Medulla oblongata (tissue), 1 donor: ENCODE measurements around the gene CHRNA10.

ENCODE experiments used
- DNase-seq: peaks from one replicate; pipeline ENCODE4 v3.0.0-alpha.2; 2015; ENCODE audit errors: extremely low spot score

Gene CHRNA10

GRCh38 chr11:3635641-3636375 lies 35.4 kb downstream of the CHRNA10 start:
- no peak for DNase-seq

- DNase-seq: no peak
These were observed 39.0 kb downstream of the CHRNA10 start for GRCh38 chr11:3632070-3632660.

GRCh38 chr11:3631331-3631730 lies 39.9 kb downstream of the CHRNA10 start:
- no peak for DNase-seq

GRCh38 chr11:3627291-3627690 lies 43.9 kb downstream of the CHRNA10 start:
- no peak for DNase-seq

- peak; percentile 46 for DNase-seq
These were observed 44.8 kb downstream of the CHRNA10 start for GRCh38 chr11:3626250-3626960.

- no peak for DNase-seq
These were observed 47.3 kb downstream of the CHRNA10 start for GRCh38 chr11:3623767-3624458.

GRCh38 chr11:3623121-3623520 lies 48.1 kb downstream of the CHRNA10 start:
- no peak for DNase-seq

- DNase-seq: no peak
These were observed 48.7 kb downstream of the CHRNA10 start for GRCh38 chr11:3622521-3622920.

- no peak for DNase-seq
These were observed 53.2 kb downstream of the CHRNA10 start for GRCh38 chr11:3617990-3618389.

- no peak for DNase-seq
These were observed 54.3 kb downstream of the CHRNA10 start for GRCh38 chr11:3616721-3617460.

GRCh38 chr11:3615998-3616397 lies 55.2 kb downstream of the CHRNA10 start:
- no peak for DNase-seq
